ENCODE results near the gene CYP19A1. TPM values are rescaled to one million over a fixed set of nuclear protein-coding genes. Genes with fewer than 3 reads are reported as not detected.

Gene CYP19A1
- total and polyA plus RNA-seq, 5 donors from 2014 or later = 0.52 TPM; not detected in 4

- H3K27ac ChIP-seq (ENCODE audit: insufficient read depth, low read length, poor library complexity, severe bottlenecking) = no peak overlapping the region
- ATAC-seq (ENCODE audit: low read depth in 2 of 2) = no peak
Observed at GRCh38 chr15:51184627-51185026, 153.8 kb downstream of the CYP19A1 start.

DNA sequence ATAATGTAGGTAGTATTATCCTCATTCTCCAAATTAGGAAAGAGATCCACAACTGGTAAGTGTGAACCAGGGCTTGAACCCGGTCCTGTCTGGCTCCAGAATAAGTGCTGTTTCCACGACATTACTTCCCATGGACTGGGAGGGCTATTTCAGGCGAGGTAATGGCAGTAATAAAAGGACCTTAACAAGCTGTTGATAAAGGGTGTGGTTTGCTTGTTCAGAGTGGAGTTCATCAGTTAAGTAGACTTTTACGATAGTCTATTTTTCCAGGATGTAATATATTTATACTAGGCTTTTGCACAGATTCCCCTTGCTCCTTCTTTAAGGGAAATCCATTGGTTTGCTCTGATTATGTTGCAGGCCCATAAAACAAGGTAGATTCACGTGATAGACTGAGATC, 155.3 kb downstream of the CYP19A1 start:
- H3K27me3 Mint-ChIP-seq = peaks cover 20% of the 10 kb centered on the region
- Histone ChIP-seq H3K4me3 (ENCODE audit: low read depth, low read length) (no peak overlapping the region), H3K27ac (ENCODE audit: insufficient read depth, low read length, poor library complexity, severe bottlenecking) (no peak overlapping the region)

More at GRCh38 chr15:51184627-51185026, 153.8 kb downstream of the CYP19A1 start:
- no peaks in the 10 kb centered on the region for H3K4me1 ChIP-seq (ENCODE audit: control insufficient read depth, insufficient read depth, low read length, poor library complexity, severe bottlenecking)
- H3K4me3 Mint-ChIP-seq = no peak overlapping the region
- no peaks in the 10 kb centered on the region for H3K4me1 Mint-ChIP-seq
- no peaks in the 10 kb centered on the region for H3K36me3 ChIP-seq (ENCODE audit: control insufficient read depth, insufficient read depth, low read length)
- H3K9me3 ChIP-seq (ENCODE audit: control insufficient read depth in 2 of 2, low read length in 2 of 2) = no peaks in the 10 kb centered on the region
- H3K27me3 ChIP-seq (ENCODE audit: control insufficient read depth, insufficient read depth, low read length) = no peaks in the 10 kb centered on the region
- no peaks in the 10 kb centered on the region for H3K36me3 Mint-ChIP-seq
- peaks cover 21% of the 10 kb centered on the region for H3K27me3 Mint-ChIP-seq
- H3K9me3 Mint-ChIP-seq = peaks cover 0 to 4% (median 2%) of the 10 kb centered on the region in 7 donors
- H3K4me3 ChIP-seq (ENCODE audit: low read depth, low read length) = no peak overlapping the region
- H3K27ac Mint-ChIP-seq = no peak overlapping the region
- no peak for DNase-seq

GRCh38 chr15:51181905-51182304, 156.5 kb downstream of the CYP19A1 start:
- Histone ChIP-seq H3K9me3 (ENCODE audit: control insufficient read depth in 2 of 2, low read length in 2 of 2) (no peaks in the 10 kb centered on the region), H3K4me3 (ENCODE audit: low read depth, low read length) (no peak overlapping the region), H3K36me3 (ENCODE audit: control insufficient read depth, insufficient read depth, low read length) (no peaks in the 10 kb centered on the region), H3K27me3 (ENCODE audit: control insufficient read depth, insufficient read depth, low read length) (no peaks in the 10 kb centered on the region), H3K4me1 (ENCODE audit: control insufficient read depth, insufficient read depth, low read length, poor library complexity, severe bottlenecking) (no peaks in the 10 kb centered on the region), H3K27ac (ENCODE audit: insufficient read depth, low read length, poor library complexity, severe bottlenecking) (no peak overlapping the region)
- Mint-ChIP-seq H3K27ac (no peak overlapping the region), H3K4me1 (no peaks in the 10 kb centered on the region), H3K4me3 (no peak overlapping the region), H3K9me3 (peaks cover 0 to 5% (median 2%) of the 10 kb centered on the region in 7 donors), H3K27me3 (peaks cover 16% of the 10 kb centered on the region), H3K36me3 (no peaks in the 10 kb centered on the region)
- DNase-seq (no peak), ATAC-seq (ENCODE audit: low read depth in 2 of 2) (no peak)

More for the DNA sequence above, 155.3 kb downstream of the CYP19A1 start:
- Histone ChIP-seq H3K27me3 (ENCODE audit: control insufficient read depth, insufficient read depth, low read length) (no peaks in the 10 kb centered on the region), H3K36me3 (ENCODE audit: control insufficient read depth, insufficient read depth, low read length) (no peaks in the 10 kb centered on the region), H3K9me3 (ENCODE audit: control insufficient read depth in 2 of 2, low read length in 2 of 2) (no peaks in the 10 kb centered on the region), H3K4me1 (ENCODE audit: control insufficient read depth, insufficient read depth, low read length, poor library complexity, severe bottlenecking) (no peaks in the 10 kb centered on the region)
- no peaks in the 10 kb centered on the region for H3K36me3 Mint-ChIP-seq
- no peaks in the 10 kb centered on the region for H3K4me1 Mint-ChIP-seq
- DNase-seq (no peak), ATAC-seq (ENCODE audit: low read depth in 2 of 2) (no peak)
- no peak overlapping the region for H3K27ac Mint-ChIP-seq
- H3K9me3 Mint-ChIP-seq = peaks cover 0 to 5% (median 2%) of the 10 kb centered on the region in 7 donors
- H3K4me3 Mint-ChIP-seq = no peak overlapping the region

GRCh38 chr15:51181221-51181620, 157.2 kb downstream of the CYP19A1 start:
- Histone ChIP-seq H3K27ac (ENCODE audit: insufficient read depth, low read length, poor library complexity, severe bottlenecking) (no peak overlapping the region), H3K27me3 (ENCODE audit: control insufficient read depth, insufficient read depth, low read length) (no peaks in the 10 kb centered on the region), H3K4me1 (ENCODE audit: control insufficient read depth, insufficient read depth, low read length, poor library complexity, severe bottlenecking) (no peaks in the 10 kb centered on the region), H3K4me3 (ENCODE audit: low read depth, low read length) (no peak overlapping the region), H3K9me3 (ENCODE audit: control insufficient read depth in 2 of 2, low read length in 2 of 2) (no peaks in the 10 kb centered on the region), H3K36me3 (ENCODE audit: control insufficient read depth, insufficient read depth, low read length) (no peaks in the 10 kb centered on the region)
- H3K4me1 Mint-ChIP-seq = no peaks in the 10 kb centered on the region
- H3K4me3 Mint-ChIP-seq = no peak overlapping the region
- DNase-seq (no peak), ATAC-seq (ENCODE audit: low read depth in 2 of 2) (no peak)
- no peak overlapping the region for H3K27ac Mint-ChIP-seq
- peaks cover 16% of the 10 kb centered on the region for H3K27me3 Mint-ChIP-seq
- H3K36me3 Mint-ChIP-seq = no peaks in the 10 kb centered on the region
- H3K9me3 Mint-ChIP-seq = peaks cover 0 to 5% (median 2%) of the 10 kb centered on the region in 7 donors

DNA sequence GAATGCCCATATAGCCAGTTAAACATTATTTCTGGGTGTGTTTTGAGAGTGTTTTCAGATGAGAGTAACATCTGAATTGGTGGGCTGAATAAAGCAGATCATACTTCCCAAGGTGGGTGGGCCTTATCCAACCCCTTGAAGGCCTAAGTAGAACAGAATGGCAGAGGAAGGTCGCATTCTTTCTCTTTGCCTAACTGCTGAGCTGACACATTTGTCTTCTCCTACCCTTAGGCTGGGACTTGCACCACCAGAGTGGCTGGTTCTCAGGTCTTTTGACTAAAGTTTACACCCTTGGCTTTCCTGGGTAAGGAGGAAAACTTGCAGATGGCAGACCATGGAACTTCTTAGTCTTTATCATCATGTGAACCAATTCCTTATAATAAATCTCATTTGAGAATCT, 157.9 kb downstream of the CYP19A1 start:
- Mint-ChIP-seq H3K4me1 (no peaks in the 10 kb centered on the region), H3K36me3 (no peaks in the 10 kb centered on the region), H3K4me3 (no peak overlapping the region), H3K27me3 (peaks cover 11% of the 10 kb centered on the region), H3K9me3 (peaks cover 0 to 5% (median 2%) of the 10 kb centered on the region in 7 donors), H3K27ac (no peak overlapping the region)
- Histone ChIP-seq H3K9me3 (ENCODE audit: control insufficient read depth in 2 of 2, low read length in 2 of 2) (no peaks in the 10 kb centered on the region), H3K4me1 (ENCODE audit: control insufficient read depth, insufficient read depth, low read length, poor library complexity, severe bottlenecking) (no peaks in the 10 kb centered on the region), H3K4me3 (ENCODE audit: low read depth, low read length) (no peak overlapping the region), H3K27ac (ENCODE audit: insufficient read depth, low read length, poor library complexity, severe bottlenecking) (no peak overlapping the region), H3K36me3 (ENCODE audit: control insufficient read depth, insufficient read depth, low read length) (no peaks in the 10 kb centered on the region), H3K27me3 (ENCODE audit: control insufficient read depth, insufficient read depth, low read length) (no peaks in the 10 kb centered on the region)
- DNase-seq (no peak), ATAC-seq (ENCODE audit: low read depth in 2 of 2) (no peak)

- no peaks in the 10 kb centered on the region for H3K4me1 Mint-ChIP-seq
- peaks cover 0 to 5% (median 2%) of the 10 kb centered on the region in 7 donors for H3K9me3 Mint-ChIP-seq
- no peak for DNase-seq
- ATAC-seq (ENCODE audit: low read depth in 2 of 2) = no peak
- H3K27me3 ChIP-seq (ENCODE audit: control insufficient read depth, insufficient read depth, low read length) = no peaks in the 10 kb centered on the region
- peaks cover 10% of the 10 kb centered on the region for H3K27me3 Mint-ChIP-seq
- no peak overlapping the region for H3K4me3 ChIP-seq (ENCODE audit: low read depth, low read length)
- no peak overlapping the region for H3K27ac ChIP-seq (ENCODE audit: insufficient read depth, low read length, poor library complexity, severe bottlenecking)
- no peaks in the 10 kb centered on the region for H3K9me3 ChIP-seq (ENCODE audit: control insufficient read depth in 2 of 2, low read length in 2 of 2)
- H3K27ac Mint-ChIP-seq = no peak overlapping the region
- no peaks in the 10 kb centered on the region for H3K4me1 ChIP-seq (ENCODE audit: control insufficient read depth, insufficient read depth, low read length, poor library complexity, severe bottlenecking)
- no peaks in the 10 kb centered on the region for H3K36me3 Mint-ChIP-seq
- H3K36me3 ChIP-seq (ENCODE audit: control insufficient read depth, insufficient read depth, low read length) = no peaks in the 10 kb centered on the region
- H3K4me3 Mint-ChIP-seq = no peak overlapping the region
Observed at GRCh38 chr15:51180011-51180410, 158.4 kb downstream of the CYP19A1 start.

DNA sequence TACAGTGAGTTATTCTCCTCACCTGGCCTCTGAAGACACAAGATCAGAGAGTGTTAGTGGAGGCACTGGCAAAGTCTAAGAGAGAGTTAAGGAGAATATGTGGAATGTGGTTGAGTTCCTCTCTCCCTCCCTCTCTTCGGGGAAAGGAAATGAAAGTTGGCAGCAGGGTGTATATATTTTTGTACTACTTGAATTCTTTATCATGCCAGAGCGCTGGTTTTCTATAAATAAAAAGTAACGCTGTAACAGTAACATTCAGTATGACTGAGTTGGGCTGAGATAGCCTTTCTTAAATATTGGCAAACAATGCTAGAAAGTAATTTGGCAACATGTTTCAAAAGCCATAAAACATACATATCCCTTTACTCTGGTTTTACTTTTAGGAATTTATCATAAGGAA, 166.2 kb downstream of the CYP19A1 start:
- DNase-seq (no peak), ATAC-seq (ENCODE audit: low read depth in 2 of 2) (no peak)
- no peaks in the 10 kb centered on the region for H3K4me1 Mint-ChIP-seq
- no peak overlapping the region for H3K27ac ChIP-seq (ENCODE audit: insufficient read depth, low read length, poor library complexity, severe bottlenecking)
- no peak overlapping the region for H3K27ac Mint-ChIP-seq
- no peak overlapping the region for H3K4me3 Mint-ChIP-seq
- H3K4me3 ChIP-seq (ENCODE audit: low read depth, low read length) = no peak overlapping the region
- peaks cover 3% of the 10 kb centered on the region for H3K27me3 ChIP-seq (ENCODE audit: control insufficient read depth, insufficient read depth, low read length)
- no peaks in the 10 kb centered on the region for H3K9me3 ChIP-seq (ENCODE audit: control insufficient read depth in 2 of 2, low read length in 2 of 2)
- H3K27me3 Mint-ChIP-seq = peaks cover 17% of the 10 kb centered on the region
- no peaks in the 10 kb centered on the region for H3K36me3 Mint-ChIP-seq
- no peaks in the 10 kb centered on the region for H3K36me3 ChIP-seq (ENCODE audit: control insufficient read depth, insufficient read depth, low read length)
- H3K9me3 Mint-ChIP-seq = peaks cover 0 to 4% (median 0%) of the 10 kb centered on the region in 7 donors
- H3K4me1 ChIP-seq (ENCODE audit: control insufficient read depth, insufficient read depth, low read length, poor library complexity, severe bottlenecking) = no peaks in the 10 kb centered on the region

DNA sequence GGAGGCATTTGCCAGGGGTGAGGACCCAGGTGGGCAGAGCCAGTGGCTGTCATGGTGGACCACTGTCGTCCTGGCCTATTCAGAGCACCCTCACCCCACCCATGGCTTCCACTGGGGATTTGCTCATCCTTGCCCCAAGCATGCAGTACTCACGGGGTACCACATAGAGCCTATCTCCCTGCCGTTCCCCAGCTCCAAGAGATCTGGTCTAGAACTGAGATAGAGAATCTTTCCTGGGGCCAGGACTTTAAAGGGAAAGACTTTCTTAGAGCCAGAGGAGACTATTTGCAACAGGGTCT, 166.8 kb downstream of the CYP19A1 start:
- H3K4me1 ChIP-seq (ENCODE audit: control insufficient read depth, insufficient read depth, low read length, poor library complexity, severe bottlenecking) = no peaks in the 10 kb centered on the region
- no peak for ATAC-seq (ENCODE audit: low read depth in 2 of 2)
- no peaks in the 10 kb centered on the region for H3K36me3 Mint-ChIP-seq

More for the DNA sequence above, 166.8 kb downstream of the CYP19A1 start:
- Mint-ChIP-seq H3K27ac (no peak overlapping the region), H3K4me3 (no peak overlapping the region), H3K27me3 (peaks cover 17% of the 10 kb centered on the region), H3K9me3 (peaks cover 0 to 4% (median 0%) of the 10 kb centered on the region in 7 donors), H3K4me1 (no peaks in the 10 kb centered on the region)
- Histone ChIP-seq H3K9me3 (ENCODE audit: control insufficient read depth in 2 of 2, low read length in 2 of 2) (no peaks in the 10 kb centered on the region), H3K36me3 (ENCODE audit: control insufficient read depth, insufficient read depth, low read length) (no peaks in the 10 kb centered on the region), H3K27ac (ENCODE audit: insufficient read depth, low read length, poor library complexity, severe bottlenecking) (no peak overlapping the region), H3K4me3 (ENCODE audit: low read depth, low read length) (no peak overlapping the region), H3K27me3 (ENCODE audit: control insufficient read depth, insufficient read depth, low read length) (peaks cover 3% of the 10 kb centered on the region)
- DNase-seq = no peak

Measured in CD4-positive, CD25-positive, alpha-beta regulatory T cell (primary cell).